Measurements from ENCODE around the gene THPO.

DNA sequence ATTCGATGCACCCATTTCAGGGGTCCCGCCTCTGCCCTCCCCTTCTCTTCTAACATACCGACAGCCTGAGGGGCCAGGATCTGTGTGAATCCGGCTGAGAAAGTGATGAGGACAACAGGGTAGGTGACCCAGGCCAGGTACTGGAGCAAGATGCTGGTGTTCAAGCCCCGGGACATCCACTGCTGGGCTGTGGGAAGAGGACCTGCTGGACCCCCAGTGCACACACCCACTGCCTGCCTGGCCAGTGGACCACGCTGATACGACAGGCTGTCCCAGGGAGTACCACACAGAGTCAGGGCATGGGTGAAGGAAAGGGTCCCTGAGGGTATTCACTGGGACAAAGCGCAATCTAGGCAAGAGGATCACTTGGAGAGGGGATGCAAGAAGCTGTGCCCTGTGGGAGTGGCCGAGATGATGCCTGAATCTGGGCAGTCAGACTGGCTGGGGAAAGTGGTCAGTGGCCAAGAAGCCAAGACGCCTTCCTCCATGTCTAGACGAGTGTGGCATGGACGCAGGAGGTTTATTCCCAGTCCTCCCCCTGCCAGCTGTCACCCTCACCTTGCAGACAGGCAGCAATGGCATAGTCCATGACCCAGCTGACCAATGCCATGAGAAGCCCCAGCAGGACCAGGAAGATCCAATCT, 19.8 kb downstream of the THPO start:
- TF ChIP-seq, protein P1, sequence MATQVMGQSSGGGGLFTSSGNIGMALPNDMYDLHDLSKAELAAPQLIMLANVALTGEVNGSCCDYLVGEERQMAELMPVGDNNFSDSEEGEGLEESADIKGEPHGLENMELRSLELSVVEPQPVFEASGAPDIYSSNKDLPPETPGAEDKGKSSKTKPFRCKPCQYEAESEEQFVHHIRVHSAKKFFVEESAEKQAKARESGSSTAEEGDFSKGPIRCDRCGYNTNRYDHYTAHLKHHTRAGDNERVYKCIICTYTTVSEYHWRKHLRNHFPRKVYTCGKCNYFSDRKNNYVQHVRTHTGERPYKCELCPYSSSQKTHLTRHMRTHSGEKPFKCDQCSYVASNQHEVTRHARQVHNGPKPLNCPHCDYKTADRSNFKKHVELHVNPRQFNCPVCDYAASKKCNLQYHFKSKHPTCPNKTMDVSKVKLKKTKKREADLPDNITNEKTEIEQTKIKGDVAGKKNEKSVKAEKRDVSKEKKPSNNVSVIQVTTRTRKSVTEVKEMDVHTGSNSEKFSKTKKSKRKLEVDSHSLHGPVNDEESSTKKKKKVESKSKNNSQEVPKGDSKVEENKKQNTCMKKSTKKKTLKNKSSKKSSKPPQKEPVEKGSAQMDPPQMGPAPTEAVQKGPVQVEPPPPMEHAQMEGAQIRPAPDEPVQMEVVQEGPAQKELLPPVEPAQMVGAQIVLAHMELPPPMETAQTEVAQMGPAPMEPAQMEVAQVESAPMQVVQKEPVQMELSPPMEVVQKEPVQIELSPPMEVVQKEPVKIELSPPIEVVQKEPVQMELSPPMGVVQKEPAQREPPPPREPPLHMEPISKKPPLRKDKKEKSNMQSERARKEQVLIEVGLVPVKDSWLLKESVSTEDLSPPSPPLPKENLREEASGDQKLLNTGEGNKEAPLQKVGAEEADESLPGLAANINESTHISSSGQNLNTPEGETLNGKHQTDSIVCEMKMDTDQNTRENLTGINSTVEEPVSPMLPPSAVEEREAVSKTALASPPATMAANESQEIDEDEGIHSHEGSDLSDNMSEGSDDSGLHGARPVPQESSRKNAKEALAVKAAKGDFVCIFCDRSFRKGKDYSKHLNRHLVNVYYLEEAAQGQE (IDR thresholded peaks at IDR 0.05; ENCODE audit: insufficient read depth in 1 of 2, low read depth in 2 of 2, low read length in 2 of 2), result no peak
- TF ChIP-seq POLR2AphosphoS5 (IDR thresholded peaks at IDR 0.05; ENCODE audit: low read depth, low read length), result no peak

Data from PFSK-1 (cell line).